SK-N-MC (cell line): ENCODE results near the gene TNFAIP1.

Source experiments
- DNase-seq: peaks from one replicate; pipeline ENCODE4 v3.0.0-alpha.2; 2011; ENCODE audit warnings: low read depth, low spot score
- H3K27ac ChIP-seq: fragments of 200-600 bp; sonication (generic); 2 replicates; pipeline ENCODE4 v1.5.1; 2016; ENCODE audit warnings: mixed run types
- H3K36me3 ChIP-seq: fragments of 200-600 bp; sonication (generic); 2 replicates; pipeline ENCODE4 v1.6.1; 2017; ENCODE audit warnings: antibody characterized with exemption, low read length, mixed read lengths; ENCODE audit not compliant: insufficient read depth
- H3K4me3 ChIP-seq: fragments of 200-600 bp; sonication (generic); 2 replicates; pipeline ENCODE4 v1.5.1; 2016
- H3K9ac ChIP-seq: fragments of 200-600 bp; sonication (generic); 2 replicates; pipeline ENCODE4 v1.8.0; 2017; ENCODE audit warnings: mixed run types, mixed read lengths; ENCODE audit not compliant: insufficient read length
- H3K9me3 ChIP-seq: fragments of 200-600 bp; sonication (generic); 2 replicates; pipeline ENCODE4 v1.6.1; 2017; ENCODE audit warnings: low read depth, mild to moderate bottlenecking, antibody characterized with exemption, low read length, moderate library complexity, mixed read lengths
- EZH2 ChIP-seq: fragments of 200-600 bp; sonication (generic); IDR thresholded peaks from one replicate; pipeline ENCODE4 v1.6.1; 2017; ENCODE audit warnings: antibody characterized with exemption
- FOXP2 ChIP-seq: optimal IDR thresholded peaks from 2 replicates; pipeline ENCODE3; 2011; ENCODE audit warnings: mild to moderate bottlenecking, moderate library complexity; ENCODE audit not compliant: insufficient read depth; ENCODE audit errors: extremely low read length, control extremely low read depth
- POLR2AphosphoS5 ChIP-seq: IDR thresholded peaks from 2 replicates; pipeline ENCODE4 v1.6.1; 2012; ENCODE audit warnings: mild to moderate bottlenecking, low read depth, low read length, borderline replicate concordance

TNFAIP1 gene

GRCh38 chr17:28381141-28381825 lies 45.7 kb downstream of the TNFAIP1 start:
- H3K36me3 ChIP-seq: no peaks in the 10 kb centered on the region
- no peak overlapping the region for H3K27ac ChIP-seq
- H3K9me3 ChIP-seq: no peaks in the 10 kb centered on the region
- no peak overlapping the region for H3K4me3 ChIP-seq
- H3K9ac ChIP-seq: no peak overlapping the region
- no peak for TF ChIP-seq POLR2AphosphoS5
- no peak for TF ChIP-seq EZH2
- TF ChIP-seq FOXP2: no peak
- no peak for DNase-seq

DNA sequence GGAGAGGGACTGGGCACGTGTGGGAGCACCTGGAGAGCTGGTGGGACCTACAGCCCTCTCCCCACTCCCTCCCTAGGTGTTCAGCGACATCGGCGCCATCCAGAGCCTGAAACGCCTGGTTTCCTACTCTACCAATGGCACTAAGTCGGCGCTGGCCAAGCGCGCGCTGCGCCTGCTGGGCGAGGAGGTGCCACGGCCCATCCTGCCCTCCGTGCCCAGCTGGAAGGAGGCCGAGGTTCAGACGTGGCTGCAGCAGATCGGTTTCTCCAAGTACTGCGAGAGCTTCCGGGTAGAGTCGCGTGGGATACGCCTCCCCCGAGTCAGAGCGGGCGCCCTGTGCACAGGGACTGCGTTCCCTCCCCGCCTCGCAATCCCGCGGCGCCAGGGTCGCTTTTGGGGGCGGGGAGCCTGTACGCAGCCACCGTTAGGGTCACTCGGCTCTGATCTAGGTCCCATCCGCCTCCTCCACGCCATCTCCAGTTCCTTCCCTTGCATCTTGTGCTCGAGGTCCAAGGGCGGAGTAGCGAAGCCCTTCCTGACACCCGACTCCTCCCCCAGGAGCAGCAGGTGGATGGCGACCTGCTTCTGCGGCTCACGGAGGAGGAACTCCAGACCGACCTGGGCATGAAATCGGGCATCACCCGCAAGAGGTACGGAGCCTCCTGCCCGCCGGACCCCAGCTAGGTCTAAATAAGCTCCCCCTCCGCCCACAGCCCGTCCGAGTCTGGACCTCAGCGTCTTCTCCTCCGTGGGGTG lies 48.9 kb downstream of the TNFAIP1 start:
- peak overlapping the region; percentile 40; the same call in 1 of the 2 replicates for H3K4me3 ChIP-seq
- TF ChIP-seq FOXP2 (no peak), EZH2 (no peak), POLR2AphosphoS5 (no peak)

GRCh38 chr17:28385037-28385400 lies 49.5 kb downstream of the TNFAIP1 start:
- Histone ChIP-seq H3K9me3 (no peaks in the 10 kb centered on the region), H3K9ac (no peak overlapping the region), H3K36me3 (no peaks in the 10 kb centered on the region), H3K27ac (no peak overlapping the region), H3K4me3 (no peak overlapping the region)
- DNase-seq: no peak
- TF ChIP-seq EZH2 (no peak), POLR2AphosphoS5 (no peak), FOXP2 (no peak)

More for the DNA sequence above, 48.9 kb downstream of the TNFAIP1 start:
- Histone ChIP-seq H3K9ac (no peak overlapping the region), H3K36me3 (no peaks in the 10 kb centered on the region), H3K27ac (no peak overlapping the region), H3K9me3 (no peaks in the 10 kb centered on the region)
- no peak for DNase-seq

GRCh38 chr17:28385406-28385805 lies 49.8 kb downstream of the TNFAIP1 start:
- H3K9ac ChIP-seq: no peak overlapping the region
- H3K4me3 ChIP-seq: no peak overlapping the region
- no peaks in the 10 kb centered on the region for H3K36me3 ChIP-seq

GRCh38 chr17:28386391-28386790 lies 50.8 kb downstream of the TNFAIP1 start:
- no peak overlapping the region for H3K4me3 ChIP-seq
- H3K9ac ChIP-seq: no peak overlapping the region
- H3K36me3 ChIP-seq: no peaks in the 10 kb centered on the region
- TF ChIP-seq POLR2AphosphoS5: no peak
- no peak for TF ChIP-seq EZH2
- no peak for TF ChIP-seq FOXP2
- no peaks in the 10 kb centered on the region for H3K9me3 ChIP-seq
- no peak for DNase-seq
- H3K27ac ChIP-seq: no peak overlapping the region

More at GRCh38 chr17:28385406-28385805, 49.8 kb downstream of the TNFAIP1 start:
- DNase-seq: no peak
- TF ChIP-seq FOXP2 (no peak), EZH2 (no peak), POLR2AphosphoS5 (no peak)
- no peak overlapping the region for H3K27ac ChIP-seq
- no peaks in the 10 kb centered on the region for H3K9me3 ChIP-seq

- Histone ChIP-seq H3K4me3 (no peak overlapping the region), H3K9ac (no peak overlapping the region), H3K36me3 (no peaks in the 10 kb centered on the region), H3K9me3 (no peaks in the 10 kb centered on the region), H3K27ac (no peak overlapping the region)
- TF ChIP-seq POLR2AphosphoS5: no peak
- TF ChIP-seq EZH2: no peak
- TF ChIP-seq FOXP2: no peak
- no peak for DNase-seq
Measured at GRCh38 chr17:28388106-28388505, 52.5 kb downstream of the TNFAIP1 start.

DNA sequence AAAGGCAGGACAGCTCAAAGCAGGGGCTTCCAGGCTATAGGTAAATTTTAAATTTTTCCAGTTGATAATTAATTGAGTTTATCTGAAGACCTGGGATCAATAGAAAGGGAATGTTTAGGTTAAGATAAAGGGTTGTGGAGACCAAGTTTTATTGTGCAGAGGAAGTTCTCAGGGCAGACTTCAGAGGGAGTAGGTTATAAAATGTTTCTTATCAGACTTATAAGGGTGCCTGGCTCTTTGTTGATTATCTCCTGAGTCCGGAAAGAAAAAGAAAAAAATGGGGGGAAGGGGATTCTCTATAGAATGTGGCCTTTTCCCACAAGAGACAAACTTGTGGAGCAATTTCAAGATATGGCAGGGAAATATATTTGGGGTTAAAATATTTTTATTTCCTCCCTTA lies 54.6 kb downstream of the TNFAIP1 start:
- H3K27ac ChIP-seq: no peak overlapping the region
- no peak for TF ChIP-seq FOXP2
- no peak for TF ChIP-seq POLR2AphosphoS5
- TF ChIP-seq EZH2: no peak
- no peaks in the 10 kb centered on the region for H3K36me3 ChIP-seq

GRCh38 chr17:28390563-28390962 lies 55.0 kb downstream of the TNFAIP1 start:
- H3K27ac ChIP-seq: no peak overlapping the region
- H3K9ac ChIP-seq: no peak overlapping the region
- no peak for TF ChIP-seq POLR2AphosphoS5
- H3K9me3 ChIP-seq: no peaks in the 10 kb centered on the region
- no peak overlapping the region for H3K4me3 ChIP-seq
- no peak for DNase-seq
- no peaks in the 10 kb centered on the region for H3K36me3 ChIP-seq

More for the DNA sequence above, 54.6 kb downstream of the TNFAIP1 start:
- Histone ChIP-seq H3K9ac (no peak overlapping the region), H3K9me3 (no peaks in the 10 kb centered on the region), H3K4me3 (no peak overlapping the region)
- no peak for DNase-seq

- no peak overlapping the region for H3K27ac ChIP-seq
- no peak overlapping the region for H3K4me3 ChIP-seq
- H3K36me3 ChIP-seq: no peaks in the 10 kb centered on the region
- DNase-seq: no peak
- H3K9me3 ChIP-seq: no peaks in the 10 kb centered on the region
- no peak for TF ChIP-seq POLR2AphosphoS5
- no peak for TF ChIP-seq EZH2
- TF ChIP-seq FOXP2: no peak
- H3K9ac ChIP-seq: no peak overlapping the region
Measured at GRCh38 chr17:28390984-28391383, 55.4 kb downstream of the TNFAIP1 start.
